Right atrium auricular region (tissue), 2 donors: ENCODE measurements around the gene RNU6-9. TPM values are rescaled to one million over a fixed set of nuclear protein-coding genes. Genes with fewer than 3 reads are reported as not detected.
A peak's percentile ranks its signal among the peaks of the same experiment; 100 is the strongest.
"Not testable (repeated sequence)": the region's sequence is repeated elsewhere in the genome, so short reads cannot be mapped to it uniquely, and the experiment has no call there.

Experiments
- DNase-seq: peaks from one replicate; pipeline ENCODE4 v3.0.0-alpha.2; 2019; ENCODE audit warnings: low spot score
- H3K27ac ChIP-seq, 2 donors: fragments of 200-600 bp; sonication (generic); 1 replicate in 1 of 2; 2 replicates in 1 of 2; pipeline ENCODE4 v1.5.1; 2016 to 2019
- H3K27me3 ChIP-seq, 2 donors: fragments of 200-600 bp; sonication (generic); one replicate each; pipeline versions ENCODE4 v1.5.1 to v1.6.0; 2017 to 2019
- H3K36me3 ChIP-seq: fragments of 200-600 bp; sonication (generic); one replicate; pipeline ENCODE4 v1.5.1; 2016
- H3K4me1 ChIP-seq, 2 donors: fragments of 200-600 bp; sonication (generic); one replicate each; pipeline versions ENCODE4 v1.5.1 to v1.6.0; 2017 to 2019
- H3K4me3 ChIP-seq, 2 donors: fragments of 200-600 bp; sonication (generic); 1 replicate in 1 of 2; 2 replicates in 1 of 2; pipeline ENCODE4 v1.5.1; 2017 to 2019; ENCODE audit warnings: mild to moderate bottlenecking in 1 of 2, moderate library complexity in 1 of 2
- H3K9me3 ChIP-seq, 2 donors: fragments of 200-600 bp; sonication (generic); one replicate each; pipeline ENCODE4 v1.5.1; 2019
- CTCF ChIP-seq, 2 donors: fragments of 200-600 bp; sonication (generic); IDR thresholded peaks; one replicate each; pipeline ENCODE4 v1.5.1; 2019; ENCODE audit warnings: antibody characterized with exemption in 2 of 2
- total RNA-seq, 2 donors: library from RNA; depleted of rRNA; stranded (reverse); fragments of >200 nt; gene quantifications; one replicate each; pipeline ENCODE4 v1.1.0, GENCODE V29; 2016

Gene RNU6-9
- total RNA-seq, 2 donors from 2014 or later = not detected

GRCh38 chr19:850221-850978 lies 42.9 kb upstream of the RNU6-9 start:
- peaks cover 0 to 23% of the 10 kb centered on the region in 2 donors for H3K4me1 ChIP-seq
- H3K36me3 ChIP-seq = no peaks in the 10 kb centered on the region
- no peaks in the 10 kb centered on the region for H3K9me3 ChIP-seq
- H3K27ac ChIP-seq = peak overlapping the region; percentile 68 to 84
- H3K4me3 ChIP-seq = peak overlapping the region in 1 of 2 donors; percentile 21
- no peak for TF ChIP-seq CTCF (IDR thresholded peaks at IDR 0.05)
- peak; percentile 95 for DNase-seq
- peaks cover 0 to 5% of the 10 kb centered on the region in 2 donors for H3K27me3 ChIP-seq

- no peak for DNase-seq
- Histone ChIP-seq H3K27ac (peak overlapping the region; percentile 68 to 84), H3K9me3 (no peaks in the 10 kb centered on the region), H3K4me3 (peak overlapping the region in 1 of 2 donors; percentile 21), H3K36me3 (no peaks in the 10 kb centered on the region), H3K27me3 (peaks cover 0 to 5% of the 10 kb centered on the region in 2 donors), H3K4me1 (peaks cover 0 to 23% of the 10 kb centered on the region in 2 donors)
- TF ChIP-seq CTCF (IDR thresholded peaks at IDR 0.05) = no peak
These were observed 42.3 kb upstream of the RNU6-9 start for GRCh38 chr19:850979-851335.

GRCh38 chr19:852136-853013 lies 40.9 kb upstream of the RNU6-9 start, which contains the start of gene ELANE:
Gene ELANE (plus strand): TSS chr19:852303. CDS start chr19:852329, 26 bp downstream.
- Histone ChIP-seq H3K4me1 (peaks cover 0 to 23% of the 10 kb centered on the region in 2 donors), H3K27ac (peak within 1 kb of the TSS; percentile 68 to 84), H3K9me3 (no peaks in the 10 kb centered on the region), H3K27me3 (peaks cover 0 to 5% of the 10 kb centered on the region in 2 donors), H3K4me3 (peak within 1 kb of the TSS in 1 of 2 donors; percentile 21), H3K36me3 (no peaks in the 10 kb centered on the region)
- TF ChIP-seq CTCF (IDR thresholded peaks at IDR 0.05) = no peak
- DNase-seq = no peak

- H3K27me3 ChIP-seq = peaks cover 0 to 5% of the 10 kb centered on the region in 2 donors
- TF ChIP-seq CTCF (IDR thresholded peaks at IDR 0.05) = no peak
- no peak overlapping the region for H3K27ac ChIP-seq
- DNase-seq = no peak
- no peak overlapping the region for H3K4me3 ChIP-seq
- H3K36me3 ChIP-seq = no peaks in the 10 kb centered on the region
- H3K9me3 ChIP-seq = no peaks in the 10 kb centered on the region
- H3K4me1 ChIP-seq = peaks cover 0 to 16% of the 10 kb centered on the region in 2 donors
These were observed 40.2 kb upstream of the RNU6-9 start for GRCh38 chr19:853014-853585.

GRCh38 chr19:853614-854220 lies 39.6 kb upstream of the RNU6-9 start:
- not testable (repeated sequence) for H3K36me3 ChIP-seq, DNase-seq, H3K27me3 ChIP-seq, H3K9me3 ChIP-seq, H3K27ac ChIP-seq, H3K4me3 ChIP-seq
- peaks cover 0 to 12% of the 10 kb centered on the region in 2 donors for H3K4me1 ChIP-seq
